ENCODE results near the gene KRT17. TPM values are rescaled to one million over a fixed set of nuclear protein-coding genes. Genes with fewer than 3 reads are reported as not detected.

The KRT17 gene
- total and polyA plus RNA-seq, 10 of the 15 experiments (the other 5 are each of a cell fraction or from before 2014, with no cell fraction given) = 0.47 to 30.0 (median 2.5) TPM

DNA sequence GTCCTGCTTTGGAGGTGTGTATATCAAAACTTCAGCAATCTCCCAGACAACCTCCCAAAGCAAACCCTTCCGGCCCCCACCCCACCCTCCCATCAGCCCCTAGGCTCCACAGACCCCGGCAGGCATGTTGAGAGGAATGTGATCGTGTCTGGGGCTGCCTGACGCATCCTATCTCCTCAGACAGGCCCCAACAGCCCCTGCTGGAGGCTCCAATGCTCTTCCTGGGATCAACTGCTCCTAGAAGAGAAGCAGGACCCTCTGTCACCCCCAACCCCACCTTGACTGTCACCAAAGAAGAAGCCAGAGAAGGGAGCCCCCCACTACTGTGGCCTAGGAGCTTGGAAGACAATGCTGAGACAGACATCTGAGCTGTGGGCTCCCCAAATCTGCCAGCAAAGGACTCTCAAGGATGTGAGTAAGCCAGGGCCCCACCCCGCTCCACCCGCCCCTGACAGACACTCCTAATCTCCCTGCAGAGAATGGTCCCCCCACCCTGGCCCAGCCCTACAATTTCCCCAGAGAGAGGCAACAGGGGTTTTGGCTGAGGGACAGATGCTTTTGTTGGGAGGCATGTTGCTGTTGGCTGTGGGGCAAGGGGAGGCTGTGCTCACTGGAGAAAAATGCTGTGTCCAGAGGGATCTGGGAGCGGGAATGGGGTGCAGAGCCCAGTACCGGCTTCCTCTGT is 36.1 kb downstream of the KRT17 start (continued):
- TF ChIP-seq, protein P1, sequence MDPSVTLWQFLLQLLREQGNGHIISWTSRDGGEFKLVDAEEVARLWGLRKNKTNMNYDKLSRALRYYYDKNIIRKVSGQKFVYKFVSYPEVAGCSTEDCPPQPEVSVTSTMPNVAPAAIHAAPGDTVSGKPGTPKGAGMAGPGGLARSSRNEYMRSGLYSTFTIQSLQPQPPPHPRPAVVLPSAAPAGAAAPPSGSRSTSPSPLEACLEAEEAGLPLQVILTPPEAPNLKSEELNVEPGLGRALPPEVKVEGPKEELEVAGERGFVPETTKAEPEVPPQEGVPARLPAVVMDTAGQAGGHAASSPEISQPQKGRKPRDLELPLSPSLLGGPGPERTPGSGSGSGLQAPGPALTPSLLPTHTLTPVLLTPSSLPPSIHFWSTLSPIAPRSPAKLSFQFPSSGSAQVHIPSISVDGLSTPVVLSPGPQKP (IDR thresholded peaks at IDR 0.05; ENCODE audit: low read depth, low read length) = no peak

DNA sequence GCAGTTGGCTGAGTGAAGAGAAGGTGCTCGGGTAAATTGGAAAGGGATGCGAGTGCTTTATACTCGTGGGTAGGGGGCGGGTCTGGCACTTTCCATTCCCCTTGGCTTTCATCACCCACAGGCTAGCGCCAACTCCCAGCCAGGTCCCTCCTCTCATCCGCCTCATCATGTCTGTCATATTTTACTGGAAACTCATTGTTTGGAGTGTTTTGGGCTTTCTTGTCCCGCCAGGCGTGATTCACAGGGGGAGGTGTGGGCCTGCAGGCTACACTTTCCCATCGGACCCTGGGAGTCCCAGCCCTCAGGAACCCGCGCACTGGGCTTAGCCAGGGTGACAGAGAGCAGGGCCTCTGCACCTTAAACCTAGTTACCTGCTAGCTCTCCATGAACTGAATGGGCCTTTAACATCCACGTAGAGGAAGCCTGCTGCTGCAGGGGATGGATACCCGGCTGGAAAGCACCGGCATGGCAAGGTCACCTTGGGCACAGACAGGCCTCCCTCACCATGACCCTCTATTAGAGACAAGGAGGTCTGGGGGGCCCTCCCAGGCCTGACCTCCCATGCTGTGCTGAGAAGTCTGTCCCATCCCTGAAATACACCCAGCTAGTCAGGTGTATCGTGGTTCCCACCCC is 37.4 kb downstream of the KRT17 start, which contains the start of gene KRT14:
Gene KRT14, minus strand, starts transcription at position 33 of the 633 bp plus-strand sequence. CDS start 61 bp downstream, outside the sequence.
- POLR2A ChIA-PET = no interaction called here
- no TSS peak for BruUV-seq (replicated peaks)

More for the DNA sequence above, 37.4 kb downstream of the KRT17 start, which contains the start of gene KRT14:
- Histone ChIP-seq H3K27ac (ENCODE audit: control insufficient read depth, insufficient read depth) (no peak within 1 kb of the TSS), H3K4me2 (ENCODE audit: control insufficient read depth, insufficient read depth) (no peak within 1 kb of the TSS), H3K9me3 (replicated peaks; ENCODE audit: control insufficient read depth, insufficient read depth, low read length) (no peaks in the 10 kb centered on the region), H3K36me3 (ENCODE audit: control insufficient read depth in 2 of 2, insufficient read depth in 2 of 2, low read length in 1 of 2) (no peaks in the 10 kb centered on the region), H4K20me1 (ENCODE audit: control insufficient read depth, insufficient read depth) (no peaks in the 10 kb centered on the region), H2AFZ (ENCODE audit: control insufficient read depth, low read depth, low read length) (no peak within 1 kb of the TSS), H3K27me3 (replicated peaks in 1 of 2; ENCODE audit: control insufficient read depth in 2 of 2, insufficient read depth in 2 of 2, low read length in 1 of 2) (peaks cover 0 to 2% of the 10 kb centered on the region in 2 experiments; a peak in 2 of 4 replicates), H3K4me1 (ENCODE audit: control insufficient read depth, insufficient read depth, low read length) (no peaks in the 10 kb centered on the region), H3K9ac (ENCODE audit: control insufficient read depth, insufficient read depth, low read length) (no peak within 1 kb of the TSS), H3K79me2 (ENCODE audit: control insufficient read depth, insufficient read depth, low read length) (no peaks in the 10 kb centered on the region), H3K4me3 (no peak within 1 kb of the TSS)
- CTCF ChIA-PET = interaction anchor here (1.3 kb wide), 1 partner anchor 76 kb away, joined by 4 read pairs; no protein-coding TSS in a partner anchor
- ATAC-seq (no peak), DNase-seq (ENCODE audit: low read depth, low spot score) (no peak), FAIRE-seq (no peak)
- WGBS (ENCODE audit: insufficient coverage, insufficient replicate concordance, low lambda C conversion rate, missing lambda C conversion rate) = 47% methylated on average over 15 of the region's 15 CpGs
- RAD21 ChIA-PET (ENCODE audit: unreplicated experiment) = no interaction called here
- intact Hi-C loops (cut with micrococcal nuclease; ENCODE audit: unreplicated experiment) (no loop called here), in situ Hi-C loops (cut with MboI) (no loop called here)
- SMC1A ChIA-PET (ENCODE audit: uncharacterized antibody, unreplicated experiment) = no interaction called here
- TF ChIP-seq RB1 (IDR thresholded peaks at IDR 0.05; ENCODE audit: borderline replicate concordance) (no peak), NRF1 (conservative IDR thresholded peaks at IDR 0.05; ENCODE audit: low read depth, low read length) (no peak), CEBPB (IDR thresholded peaks at IDR 0.05; ENCODE audit: borderline replicate concordance in 1 of 2, low read depth in 2 of 2, low read length in 2 of 2) (no peak), ZNF274 (IDR thresholded peaks at IDR 0.05; ENCODE audit: insufficient read depth, insufficient read length) (no peak), JUND (IDR thresholded peaks at IDR 0.05; ENCODE audit: low read depth, low read length) (no peak), ZSCAN29 (IDR thresholded peaks at IDR 0.05) (no peak), HDAC6 (IDR thresholded peaks at IDR 0.05; ENCODE audit: unreplicated experiment) (no peak), CREM (IDR thresholded peaks at IDR 0.05; ENCODE audit: low read depth) (no peak), SRF (IDR thresholded peaks at IDR 0.05; ENCODE audit: low read depth in 2 of 2, low read length in 2 of 2) (no peak)
- TF ChIP-seq, protein P2, sequence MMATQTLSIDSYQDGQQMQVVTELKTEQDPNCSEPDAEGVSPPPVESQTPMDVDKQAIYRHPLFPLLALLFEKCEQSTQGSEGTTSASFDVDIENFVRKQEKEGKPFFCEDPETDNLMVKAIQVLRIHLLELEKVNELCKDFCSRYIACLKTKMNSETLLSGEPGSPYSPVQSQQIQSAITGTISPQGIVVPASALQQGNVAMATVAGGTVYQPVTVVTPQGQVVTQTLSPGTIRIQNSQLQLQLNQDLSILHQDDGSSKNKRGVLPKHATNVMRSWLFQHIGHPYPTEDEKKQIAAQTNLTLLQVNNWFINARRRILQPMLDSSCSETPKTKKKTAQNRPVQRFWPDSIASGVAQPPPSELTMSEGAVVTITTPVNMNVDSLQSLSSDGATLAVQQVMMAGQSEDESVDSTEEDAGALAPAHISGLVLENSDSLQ (IDR thresholded peaks at IDR 0.05) = no peak
